Measurements from ENCODE around the gene DNM1L.

- TF ChIP-seq CTCF (IDR thresholded peaks at IDR 0.05; ENCODE audit: low read depth, low read length) = no peak
- no peak for TF ChIP-seq EZH2phosphoT487 (IDR thresholded peaks at IDR 0.05; ENCODE audit: low read depth)
These were observed 98.6 kb downstream of the DNM1L start for GRCh38 chr12:32777691-32778175.
